Stimulated activated CD4-positive, alpha-beta T cell treated with anti-CD3 and anti-CD28 coated beads, Interleukin-12 subunit alpha, Interleukin-12 subunit beta, amount 100 ng/mL, for 48 hours (primary cell): ENCODE data around the gene NDUFV3.
"Not testable (repeated sequence)": the region's sequence is repeated elsewhere in the genome, so short reads cannot be mapped to it uniquely, and the experiment has no call there.

Experiments used
- DNase-seq, 3 donors: peaks; one replicate each; pipeline ENCODE4 v3.0.0-alpha.2; 2020; ENCODE audit warnings: low read depth in 2 of 3, low spot score in 1 of 3

NDUFV3 gene

GRCh38 chr21:42892931-42893755 lies at the start of gene NDUFV3:
TSS of gene NDUFV3 (plus strand) at chr21:42893309. CDS start at chr21:42893334, 25 bp downstream.
- peak; percentile 99 to 100 (median 100) for DNase-seq

GRCh38 chr21:42844411-42845113 lies 48.5 kb upstream of the NDUFV3 start:
- DNase-seq, result no peak

- DNase-seq, result no peak
These were observed 47.7 kb upstream of the NDUFV3 start for GRCh38 chr21:42845296-42845965.

- no peak for DNase-seq
These were observed 46.9 kb upstream of the NDUFV3 start for GRCh38 chr21:42846221-42846620.

GRCh38 chr21:42847051-42847707 lies 45.9 kb upstream of the NDUFV3 start:
- no peak for DNase-seq

DNA sequence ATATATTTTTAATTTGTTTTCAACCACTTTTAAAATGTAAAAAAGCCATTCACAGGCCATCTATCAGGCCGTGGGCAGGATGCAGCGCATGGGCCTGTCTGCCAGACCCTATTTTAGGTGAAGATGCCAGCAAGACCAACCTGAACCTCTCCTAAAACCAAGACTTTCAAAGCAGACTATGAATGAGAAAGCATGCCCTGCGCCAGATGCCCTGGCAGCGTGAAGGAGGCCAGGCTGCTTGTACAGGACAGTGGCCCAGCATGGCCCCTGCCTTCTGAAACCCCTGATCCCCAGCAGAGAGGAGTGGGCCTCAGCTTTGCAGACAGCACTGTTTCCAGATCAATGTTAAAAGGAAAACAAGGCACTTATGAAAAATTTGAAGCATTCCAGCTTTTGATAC lies 45.4 kb upstream of the NDUFV3 start:
- no peak for DNase-seq

DNA sequence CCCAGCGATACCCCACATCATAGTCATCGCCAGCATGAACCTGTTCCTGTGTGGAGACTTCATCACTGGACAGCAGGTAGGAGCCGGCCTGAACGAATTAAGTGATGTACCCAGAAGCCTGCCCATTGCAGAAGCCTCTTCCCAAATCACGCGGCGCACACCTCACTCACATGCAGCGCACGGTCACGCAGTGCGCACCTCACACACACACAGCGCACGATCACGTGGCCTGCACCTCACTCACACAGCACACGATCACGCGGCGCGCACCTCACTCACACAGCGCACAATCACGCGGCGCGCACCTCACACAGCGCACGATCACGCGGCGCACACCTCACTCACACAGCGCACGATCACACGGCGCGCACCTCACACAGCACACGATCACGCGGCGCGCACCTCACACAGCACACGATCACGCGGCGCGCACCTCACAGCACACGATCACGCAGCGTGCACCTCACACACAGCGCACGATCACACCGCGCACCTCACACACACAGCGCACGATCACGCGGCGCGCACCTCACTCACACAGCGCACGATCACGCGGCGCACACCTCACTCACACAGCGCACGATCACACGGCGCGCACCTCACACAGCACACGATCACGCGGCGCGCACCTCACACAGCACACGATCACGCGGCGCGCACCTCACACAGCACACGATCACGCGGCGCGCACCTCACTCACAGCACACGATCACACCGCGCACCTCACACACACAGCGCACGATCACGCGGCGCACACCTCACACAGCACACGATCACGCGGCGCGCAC lies 44.8 kb upstream of the NDUFV3 start:
- not testable (repeated sequence) for DNase-seq

DNA sequence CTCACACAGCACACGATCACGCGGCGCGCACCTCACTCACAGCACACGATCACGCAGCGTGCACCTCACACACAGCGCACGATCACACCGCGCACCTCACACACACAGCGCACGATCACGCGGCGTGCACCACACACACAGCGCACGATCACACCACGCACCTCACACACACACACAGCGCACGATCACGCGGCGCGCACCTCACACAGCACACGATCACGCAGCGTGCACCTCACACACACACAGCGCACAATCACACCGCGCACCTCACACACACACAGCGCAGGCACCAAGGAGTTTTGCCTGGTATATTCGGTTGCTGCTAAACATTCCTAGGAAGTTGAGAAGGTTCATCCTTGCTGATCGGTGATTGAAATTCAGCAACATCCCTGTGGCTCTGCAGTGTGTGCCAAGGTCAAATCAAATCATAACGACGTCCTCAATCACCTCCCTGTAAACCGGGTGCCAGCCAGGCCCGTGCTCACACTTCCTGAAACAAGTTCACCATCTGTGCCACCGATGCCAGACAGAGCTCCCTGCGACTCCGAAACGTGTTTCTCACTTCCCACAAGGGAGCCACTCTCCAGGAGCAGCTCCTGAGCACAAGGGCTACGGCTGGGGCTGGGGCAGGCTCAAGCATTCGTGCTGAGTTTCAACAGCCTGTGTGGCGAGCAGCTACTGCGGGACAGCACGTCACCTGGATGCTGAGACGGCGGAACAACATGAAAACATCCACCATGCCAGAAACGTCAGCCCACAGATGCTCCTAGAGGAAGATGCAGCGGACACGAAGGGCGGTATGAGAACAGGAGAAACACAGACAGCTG lies 44.0 kb upstream of the NDUFV3 start:
- no peak for DNase-seq

- DNase-seq, result no peak
These were observed 43.2 kb upstream of the NDUFV3 start for GRCh38 chr21:42849759-42850412.

DNA sequence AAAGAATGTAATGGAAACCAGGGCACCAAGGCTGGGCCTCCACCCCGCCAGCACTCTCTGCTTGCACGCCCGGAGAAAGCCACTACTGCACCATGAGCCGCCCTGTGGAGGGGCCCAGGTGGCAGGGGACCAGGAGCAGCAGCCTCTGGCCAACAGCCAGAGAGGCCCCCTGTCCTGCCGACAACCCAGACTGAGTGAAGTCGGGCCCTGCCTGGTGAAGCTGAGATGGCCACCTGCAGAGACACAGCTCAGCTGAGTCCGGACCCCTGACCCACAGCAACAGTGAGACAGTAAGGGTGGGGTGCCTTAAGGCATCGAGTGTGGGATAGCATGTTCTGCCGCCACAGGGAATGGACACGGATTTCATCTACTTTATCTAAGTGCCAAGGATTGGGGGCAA lies 42.6 kb upstream of the NDUFV3 start:
- no peak for DNase-seq

GRCh38 chr21:42850866-42851391 lies 42.2 kb upstream of the NDUFV3 start:
- peak in 1 of 3 donors; percentile 28 for DNase-seq

GRCh38 chr21:42851812-42852665 lies 41.1 kb upstream of the NDUFV3 start:
- DNase-seq, result no peak

- no peak for DNase-seq
These were observed 40.1 kb upstream of the NDUFV3 start for GRCh38 chr21:42852925-42853570.

DNA sequence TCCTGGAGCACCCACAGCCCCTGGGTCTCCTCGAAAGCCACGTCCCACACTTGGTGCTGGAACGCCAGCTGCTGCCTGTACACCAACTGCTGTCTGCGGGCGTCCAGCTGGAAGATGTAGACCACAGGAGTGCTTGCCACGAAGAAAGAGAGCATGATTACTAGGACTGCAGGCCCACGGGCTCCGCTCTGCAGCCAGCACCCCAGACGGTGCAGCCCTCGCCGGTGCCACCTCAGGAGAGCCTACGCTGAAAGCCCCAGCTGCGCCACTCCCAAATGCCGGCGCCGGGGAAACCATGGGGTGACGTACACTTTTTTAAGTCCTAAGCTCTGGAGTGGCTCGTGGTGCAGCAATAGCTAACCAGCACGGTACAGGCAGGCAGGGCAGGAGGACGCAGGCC lies 39.5 kb upstream of the NDUFV3 start:
- no peak for DNase-seq

GRCh38 chr21:42854246-42855010 lies 38.7 kb upstream of the NDUFV3 start:
- DNase-seq, result no peak

DNA sequence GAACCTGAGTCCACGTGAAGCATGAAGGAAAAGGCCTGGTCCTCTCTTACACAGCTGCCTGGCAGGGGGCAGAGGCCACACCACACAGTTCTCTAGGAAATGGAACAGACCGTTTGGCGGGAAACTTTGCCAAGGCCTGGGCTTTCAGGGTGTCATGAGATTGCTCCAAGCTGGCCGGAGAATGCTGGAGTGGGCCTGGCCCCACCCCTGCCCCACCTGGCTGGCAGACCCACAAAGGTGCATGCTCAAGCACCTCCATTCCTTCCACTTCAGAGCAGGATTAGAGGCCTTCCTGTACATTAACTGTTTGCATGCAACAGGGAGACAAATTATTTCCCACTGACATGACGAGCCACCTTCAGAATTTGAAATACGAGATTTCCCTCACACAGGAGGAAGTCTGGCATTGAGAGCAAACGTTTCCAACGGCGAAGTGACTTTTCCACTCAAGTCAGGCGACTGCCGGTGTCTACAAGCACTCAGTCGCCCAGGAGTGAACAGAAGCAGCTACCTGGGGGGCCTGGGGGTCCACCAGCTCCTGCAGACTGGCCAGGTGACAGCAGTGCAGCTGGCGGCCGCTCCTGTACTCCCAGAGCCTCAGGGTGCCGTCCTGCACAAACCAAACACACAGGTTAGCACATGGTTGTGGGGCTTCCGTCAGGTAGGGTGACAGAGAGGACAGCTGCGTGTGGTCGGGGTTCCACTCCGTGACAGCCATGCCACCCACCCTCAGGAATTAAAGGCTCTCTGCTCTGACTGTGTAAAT lies 37.8 kb upstream of the NDUFV3 start:
- DNase-seq, result no peak
